Measurements from ENCODE around the gene GNAZ. TPM values are rescaled to one million over a fixed set of nuclear protein-coding genes. Genes with fewer than 3 reads are reported as not detected.

Gene GNAZ
- total RNA-seq, 1 donor from 2014 or later, result 0.51 TPM

- intact Hi-C loops (cut with micrococcal nuclease), result no loop called here
- DNase-seq, result no peak
- no peak overlapping the region for H3K27ac Mint-ChIP-seq
- no peaks in the 10 kb centered on the region for H3K4me1 Mint-ChIP-seq
- H3K4me3 Mint-ChIP-seq, result no peak overlapping the region
- H3K36me3 Mint-ChIP-seq (ENCODE audit: low read depth), result no peaks in the 10 kb centered on the region
- peaks cover 2% of the 10 kb centered on the region for H3K27me3 Mint-ChIP-seq
- no peaks in the 10 kb centered on the region for H3K9me3 Mint-ChIP-seq
These were observed 14.4 kb downstream of the GNAZ start for GRCh38 chr22:23084453-23085350.

GRCh38 chr22:23085351-23085671 is 15.0 kb downstream of the GNAZ start:
- no peaks in the 10 kb centered on the region for H3K9me3 Mint-ChIP-seq
- no peaks in the 10 kb centered on the region for H3K4me1 Mint-ChIP-seq
- intact Hi-C loops (cut with micrococcal nuclease), result no loop called here
- H3K4me3 Mint-ChIP-seq, result no peak overlapping the region
- no peak for DNase-seq
- no peaks in the 10 kb centered on the region for H3K36me3 Mint-ChIP-seq (ENCODE audit: low read depth)
- H3K27ac Mint-ChIP-seq, result no peak overlapping the region
- H3K27me3 Mint-ChIP-seq, result peaks cover 2% of the 10 kb centered on the region

DNA sequence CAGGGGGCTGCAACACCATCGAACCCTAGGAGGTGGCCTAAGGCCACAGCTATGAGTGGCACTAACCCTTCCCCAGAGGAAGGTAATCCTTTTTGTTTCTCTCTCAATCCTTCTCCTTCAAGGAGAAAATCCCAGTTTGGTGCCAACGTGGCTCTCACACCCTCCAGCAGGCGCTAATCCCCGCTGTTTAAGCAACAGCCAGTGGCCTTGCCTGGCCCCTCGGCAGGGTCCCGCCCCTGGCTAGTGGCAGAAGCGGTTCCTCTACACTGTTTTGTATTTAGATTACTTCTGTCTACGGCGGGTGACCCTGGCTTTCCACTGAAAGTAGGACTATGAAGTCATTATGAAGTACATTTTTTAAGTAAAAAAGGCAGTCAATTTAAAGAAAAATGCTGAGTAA is 15.5 kb downstream of the GNAZ start:
- intact Hi-C loops (cut with micrococcal nuclease), result no loop called here
- peaks cover 2% of the 10 kb centered on the region for H3K27me3 Mint-ChIP-seq
- H3K9me3 Mint-ChIP-seq, result no peaks in the 10 kb centered on the region
- no peak overlapping the region for H3K27ac Mint-ChIP-seq
- no peak overlapping the region for H3K4me3 Mint-ChIP-seq
- H3K36me3 Mint-ChIP-seq (ENCODE audit: low read depth), result no peaks in the 10 kb centered on the region
- DNase-seq, result no peak
- H3K4me1 Mint-ChIP-seq, result no peaks in the 10 kb centered on the region

DNA sequence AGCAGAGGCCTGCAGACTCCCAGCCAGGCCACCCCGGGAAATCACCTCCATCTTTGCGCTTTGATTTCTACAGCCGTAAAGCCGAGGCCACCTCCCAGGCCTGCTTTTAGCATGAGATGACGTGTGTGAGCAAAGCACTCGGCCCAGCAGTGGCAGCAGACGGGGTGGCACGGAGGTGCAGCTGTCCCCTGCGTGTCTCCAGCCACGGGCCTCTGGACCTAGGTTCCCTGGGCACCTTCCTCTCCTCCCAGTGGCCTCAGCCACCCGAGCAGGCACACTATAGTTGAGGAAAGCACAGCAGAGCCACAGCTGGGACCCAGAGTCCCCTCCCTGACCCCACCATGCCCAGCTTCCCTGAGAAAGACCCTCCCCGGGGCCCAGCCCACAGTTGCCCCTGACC is 15.9 kb downstream of the GNAZ start:
- Mint-ChIP-seq H3K27me3 (peaks cover 2% of the 10 kb centered on the region), H3K9me3 (no peaks in the 10 kb centered on the region), H3K27ac (no peak overlapping the region), H3K4me1 (no peaks in the 10 kb centered on the region), H3K36me3 (ENCODE audit: low read depth) (no peaks in the 10 kb centered on the region), H3K4me3 (no peak overlapping the region)
- intact Hi-C loops (cut with micrococcal nuclease), result no loop called here
- DNase-seq, result no peak

DNA sequence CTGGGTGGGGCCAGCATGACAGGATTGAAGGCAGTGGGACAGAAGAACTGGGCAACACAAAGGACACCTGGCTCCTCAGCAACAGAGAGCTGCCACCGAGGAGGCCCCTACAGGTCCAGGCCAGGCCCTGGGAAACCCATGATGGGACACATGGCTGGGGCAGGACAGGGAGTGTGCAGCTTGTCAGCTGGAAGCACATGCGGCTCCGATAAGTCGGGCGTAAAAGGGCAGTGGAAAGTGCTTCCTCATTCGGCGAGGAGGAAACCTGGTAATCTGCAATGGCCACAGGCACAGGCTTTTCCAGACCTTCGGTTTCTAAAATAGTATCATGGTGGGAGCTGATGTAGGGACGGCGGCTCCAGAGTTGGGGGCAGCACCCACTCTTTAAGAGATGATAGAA is 16.5 kb downstream of the GNAZ start:
- H3K9me3 Mint-ChIP-seq, result no peaks in the 10 kb centered on the region
- peaks cover 2% of the 10 kb centered on the region for H3K27me3 Mint-ChIP-seq
- intact Hi-C loops (cut with micrococcal nuclease), result no loop called here
- no peaks in the 10 kb centered on the region for H3K4me1 Mint-ChIP-seq
- no peak for DNase-seq
- no peaks in the 10 kb centered on the region for H3K36me3 Mint-ChIP-seq (ENCODE audit: low read depth)
- H3K27ac Mint-ChIP-seq, result no peak overlapping the region
- no peak overlapping the region for H3K4me3 Mint-ChIP-seq

- H3K27ac Mint-ChIP-seq, result no peak overlapping the region
- H3K36me3 Mint-ChIP-seq (ENCODE audit: low read depth), result no peaks in the 10 kb centered on the region
- H3K9me3 Mint-ChIP-seq, result no peaks in the 10 kb centered on the region
- H3K4me3 Mint-ChIP-seq, result no peak overlapping the region
- no peaks in the 10 kb centered on the region for H3K4me1 Mint-ChIP-seq
- peaks cover 2% of the 10 kb centered on the region for H3K27me3 Mint-ChIP-seq
- no peak for DNase-seq
- intact Hi-C loops (cut with micrococcal nuclease), result no loop called here
These were observed 17.9 kb downstream of the GNAZ start for GRCh38 chr22:23088199-23088604.

- no peak overlapping the region for H3K27ac Mint-ChIP-seq
- H3K4me1 Mint-ChIP-seq, result no peaks in the 10 kb centered on the region
- no peak for DNase-seq
- intact Hi-C loops (cut with micrococcal nuclease), result no loop called here
- H3K27me3 Mint-ChIP-seq, result peaks cover 2% of the 10 kb centered on the region
- no peaks in the 10 kb centered on the region for H3K9me3 Mint-ChIP-seq
- no peak overlapping the region for H3K4me3 Mint-ChIP-seq
- no peaks in the 10 kb centered on the region for H3K36me3 Mint-ChIP-seq (ENCODE audit: low read depth)
These were observed 18.7 kb downstream of the GNAZ start for GRCh38 chr22:23089010-23089409.

- no peak overlapping the region for H3K27ac Mint-ChIP-seq
- no peaks in the 10 kb centered on the region for H3K4me1 Mint-ChIP-seq
- H3K27me3 Mint-ChIP-seq, result peaks cover 2% of the 10 kb centered on the region
- H3K4me3 Mint-ChIP-seq, result no peak overlapping the region
- intact Hi-C loops (cut with micrococcal nuclease), result no loop called here
- no peaks in the 10 kb centered on the region for H3K9me3 Mint-ChIP-seq
- no peak for DNase-seq
- no peaks in the 10 kb centered on the region for H3K36me3 Mint-ChIP-seq (ENCODE audit: low read depth)
These were observed 19.5 kb downstream of the GNAZ start for GRCh38 chr22:23089633-23090456.

GRCh38 chr22:23090457-23090835 is 20.1 kb downstream of the GNAZ start:
- Mint-ChIP-seq H3K9me3 (no peaks in the 10 kb centered on the region), H3K4me1 (no peaks in the 10 kb centered on the region), H3K4me3 (no peak overlapping the region), H3K27ac (no peak overlapping the region), H3K36me3 (ENCODE audit: low read depth) (no peaks in the 10 kb centered on the region), H3K27me3 (no peaks in the 10 kb centered on the region)
- DNase-seq, result no peak
- intact Hi-C loops (cut with micrococcal nuclease), result no loop called here

DNA sequence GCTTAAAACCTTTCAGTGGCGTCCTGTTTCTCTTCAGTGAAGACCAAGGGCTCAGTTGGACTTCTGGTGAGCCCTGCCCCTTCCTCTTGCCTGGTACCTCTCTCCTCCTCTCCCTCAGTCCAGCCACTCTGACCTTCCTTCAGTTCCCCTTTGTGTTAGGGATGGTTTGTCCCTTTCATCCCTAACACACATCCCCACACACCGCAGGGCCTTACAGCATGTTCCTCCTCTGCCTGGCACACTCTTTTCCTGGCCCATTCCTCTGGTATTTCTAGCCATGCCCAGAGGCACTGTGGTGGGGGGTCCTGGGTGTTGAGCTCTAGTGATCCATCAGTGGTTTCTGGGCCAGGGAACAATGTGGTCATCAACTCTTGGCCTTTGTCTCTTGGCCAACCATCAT is 21.4 kb downstream of the GNAZ start:
- no peak for DNase-seq
- Mint-ChIP-seq H3K36me3 (ENCODE audit: low read depth) (no peaks in the 10 kb centered on the region), H3K27ac (no peak overlapping the region), H3K4me3 (no peak overlapping the region), H3K4me1 (no peaks in the 10 kb centered on the region), H3K27me3 (no peaks in the 10 kb centered on the region), H3K9me3 (no peaks in the 10 kb centered on the region)
- intact Hi-C loops (cut with micrococcal nuclease), result no loop called here

DNA sequence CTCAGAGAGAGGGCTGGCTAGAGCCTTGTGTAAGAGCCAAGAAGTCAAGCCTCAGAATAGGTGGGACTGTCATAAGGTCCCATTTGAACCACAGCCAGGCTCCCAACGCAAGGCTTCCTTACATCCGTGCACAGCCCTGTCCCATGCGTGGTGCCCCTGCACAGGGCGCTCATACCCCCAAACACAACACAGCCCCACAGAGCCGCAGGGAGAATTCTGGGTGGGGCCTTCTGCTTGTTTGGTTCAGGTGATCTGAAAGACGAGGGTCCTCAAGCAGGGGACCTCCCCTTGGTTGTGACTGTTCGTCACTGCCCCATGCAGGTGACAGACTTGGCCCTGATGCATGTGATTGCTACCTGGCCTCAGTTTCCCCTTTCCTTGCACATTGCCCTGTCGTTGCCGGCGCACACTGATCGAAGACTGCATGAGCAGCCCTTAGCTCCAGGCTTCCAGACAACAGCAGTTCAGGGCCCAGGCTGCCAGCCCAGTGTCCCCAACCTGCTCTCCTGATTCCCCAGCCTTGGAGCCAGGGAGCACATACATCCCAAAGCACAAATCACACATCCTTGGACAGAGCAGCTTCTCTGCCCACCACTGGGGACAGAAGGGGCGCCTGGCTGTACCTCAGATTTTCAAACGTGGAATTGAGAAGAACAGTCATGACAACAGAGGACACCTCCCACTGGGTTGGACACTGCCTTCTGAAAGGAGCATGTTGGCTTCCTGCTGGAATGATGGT is 22.1 kb downstream of the GNAZ start:
- Mint-ChIP-seq H3K27ac (no peak overlapping the region), H3K4me1 (no peaks in the 10 kb centered on the region), H3K4me3 (no peak overlapping the region), H3K36me3 (ENCODE audit: low read depth) (no peaks in the 10 kb centered on the region), H3K9me3 (no peaks in the 10 kb centered on the region), H3K27me3 (no peaks in the 10 kb centered on the region)
- intact Hi-C loops (cut with micrococcal nuclease), result no loop called here
- no peak for DNase-seq

DNA sequence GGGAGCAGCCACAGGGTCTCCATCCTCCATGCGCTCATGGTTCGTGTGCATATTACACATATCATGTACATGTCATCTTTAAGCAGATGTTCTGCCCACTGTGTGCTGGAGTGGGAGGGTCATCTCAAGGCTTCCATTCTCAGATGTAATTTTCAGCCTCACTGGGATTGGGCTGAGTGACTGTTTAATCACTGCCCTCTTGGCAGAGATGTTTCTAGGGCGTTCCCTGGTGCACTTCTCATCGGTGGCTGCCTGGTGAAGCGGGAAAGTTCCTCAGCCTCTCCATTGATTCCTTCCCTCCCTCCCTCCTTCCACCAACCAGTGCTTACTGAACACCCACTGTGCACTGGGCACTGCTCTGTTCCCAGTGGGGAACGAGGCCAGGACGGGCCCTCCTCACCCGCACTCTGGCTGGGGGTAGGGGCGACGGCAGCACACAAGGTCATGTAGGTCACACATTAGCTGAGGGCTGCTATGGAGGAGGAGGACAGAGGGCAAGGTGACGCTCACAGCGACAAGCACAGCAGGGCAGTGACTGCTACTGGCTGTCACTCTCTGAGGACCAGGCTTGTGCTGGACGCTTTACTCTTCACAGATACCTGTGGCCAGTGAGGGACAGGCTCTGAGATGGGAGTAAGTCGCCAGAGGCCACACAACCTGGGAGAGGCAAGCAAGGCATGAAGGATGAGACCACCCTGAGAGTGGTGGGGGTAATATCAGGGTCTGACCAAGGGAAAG is 22.9 kb downstream of the GNAZ start:
- intact Hi-C loops (cut with micrococcal nuclease), result no loop called here
- H3K9me3 Mint-ChIP-seq, result no peaks in the 10 kb centered on the region
- no peak overlapping the region for H3K27ac Mint-ChIP-seq
- no peak overlapping the region for H3K4me3 Mint-ChIP-seq
- no peaks in the 10 kb centered on the region for H3K4me1 Mint-ChIP-seq
- no peak for DNase-seq
- H3K36me3 Mint-ChIP-seq (ENCODE audit: low read depth), result no peaks in the 10 kb centered on the region
- H3K27me3 Mint-ChIP-seq, result no peaks in the 10 kb centered on the region

DNA sequence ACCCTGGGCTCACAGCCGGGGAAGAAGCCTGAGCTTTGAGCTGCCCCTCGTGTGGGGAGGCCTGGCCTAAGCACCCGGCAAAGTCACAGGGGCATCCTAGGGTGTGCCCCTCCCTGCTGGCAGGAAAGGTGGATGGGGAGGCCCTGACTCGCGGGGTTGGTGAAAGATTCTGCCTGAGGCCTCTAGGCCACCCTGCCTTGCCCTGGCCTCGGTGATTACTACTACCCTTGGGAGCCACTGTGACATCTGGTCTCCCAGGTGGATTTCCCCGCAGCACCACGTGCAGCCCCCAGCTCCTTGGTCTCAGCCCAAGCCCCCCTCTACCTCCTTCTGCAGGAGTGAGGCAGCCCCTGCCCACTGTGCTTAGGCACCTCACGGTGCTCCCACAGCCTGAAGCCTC is 23.9 kb downstream of the GNAZ start:
- no peaks in the 10 kb centered on the region for H3K27me3 Mint-ChIP-seq
- no peak overlapping the region for H3K4me3 Mint-ChIP-seq
- no peaks in the 10 kb centered on the region for H3K9me3 Mint-ChIP-seq
- no peaks in the 10 kb centered on the region for H3K4me1 Mint-ChIP-seq
- H3K36me3 Mint-ChIP-seq (ENCODE audit: low read depth), result no peaks in the 10 kb centered on the region
- no peak for DNase-seq
- intact Hi-C loops (cut with micrococcal nuclease), result no loop called here
- no peak overlapping the region for H3K27ac Mint-ChIP-seq

Data from activated CD4-positive, alpha-beta T cell treated with anti-CD3 and anti-CD28 coated beads, Interleukin-2, amount 10 ng/mL, durations not matched to agents 24 days and 14 days (primary cell).